Kidney epithelial cell (primary cell): ENCODE results near the gene DEGS2. TPM values are rescaled to one million over a fixed set of nuclear protein-coding genes. Genes with fewer than 3 reads are reported as not detected.

Experiments used
- DNase-seq: peaks from one replicate; pipeline ENCODE4 v3.0.0-alpha.2; 2010; ENCODE audit warnings: low read depth
- H3K27me3 ChIP-seq: 2 replicates; pipeline ENCODE4 v1.6.0; 2011; ENCODE audit warnings: low read length; ENCODE audit not compliant: control insufficient read depth, insufficient read depth
- H3K36me3 ChIP-seq: 2 replicates; pipeline ENCODE4 v1.5.1; 2011; ENCODE audit warnings: low read length; ENCODE audit not compliant: control insufficient read depth, insufficient read depth
- H3K4me3 ChIP-seq: 2 replicates; pipeline ENCODE4 v1.5.1; 2011; ENCODE audit warnings: low read depth, mild to moderate bottlenecking, control low read depth, low read length
- total RNA-seq: library from RNA; depleted of rRNA; stranded (reverse); fragments of >200 nt; gene quantifications from 2 replicates; pipeline ENCODE4 v1.2.3, GENCODE V29; 2015
- TF ChIP-seq, protein P1 (sequence below): IDR thresholded peaks from 2 replicates; pipeline ENCODE4 v1.5.1; 2011; ENCODE audit warnings: mild to moderate bottlenecking, moderate library complexity, low read length, control low read depth, inconsistent platforms; ENCODE audit not compliant: insufficient read depth, poor library complexity, severe bottlenecking

Gene DEGS2
- total RNA-seq, 1 donor from 2014 or later: 0.75 TPM

DNA sequence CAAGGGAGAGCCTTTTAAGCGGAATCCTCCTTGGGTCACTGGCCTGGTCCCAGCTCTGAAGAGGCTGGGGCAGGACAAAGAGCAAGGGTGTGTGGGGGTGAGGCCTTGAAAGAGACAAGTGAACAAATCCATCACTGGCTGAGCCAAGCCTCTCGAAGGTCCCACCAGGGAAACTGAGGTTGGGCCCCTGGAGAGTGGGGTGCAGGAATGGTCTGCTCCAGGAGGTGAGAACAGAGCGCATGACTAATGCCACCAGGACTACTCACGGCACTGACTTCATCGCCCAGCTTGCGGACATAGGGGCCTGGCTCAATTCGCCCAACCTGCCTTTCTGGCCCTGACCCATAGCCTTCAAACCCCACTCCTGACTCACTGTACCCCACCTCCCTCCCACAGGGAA lies 19.2 kb upstream of the DEGS2 start:
- no peak for DNase-seq
- H3K36me3 ChIP-seq: no peaks in the 10 kb centered on the region
- TF ChIP-seq, protein P1, sequence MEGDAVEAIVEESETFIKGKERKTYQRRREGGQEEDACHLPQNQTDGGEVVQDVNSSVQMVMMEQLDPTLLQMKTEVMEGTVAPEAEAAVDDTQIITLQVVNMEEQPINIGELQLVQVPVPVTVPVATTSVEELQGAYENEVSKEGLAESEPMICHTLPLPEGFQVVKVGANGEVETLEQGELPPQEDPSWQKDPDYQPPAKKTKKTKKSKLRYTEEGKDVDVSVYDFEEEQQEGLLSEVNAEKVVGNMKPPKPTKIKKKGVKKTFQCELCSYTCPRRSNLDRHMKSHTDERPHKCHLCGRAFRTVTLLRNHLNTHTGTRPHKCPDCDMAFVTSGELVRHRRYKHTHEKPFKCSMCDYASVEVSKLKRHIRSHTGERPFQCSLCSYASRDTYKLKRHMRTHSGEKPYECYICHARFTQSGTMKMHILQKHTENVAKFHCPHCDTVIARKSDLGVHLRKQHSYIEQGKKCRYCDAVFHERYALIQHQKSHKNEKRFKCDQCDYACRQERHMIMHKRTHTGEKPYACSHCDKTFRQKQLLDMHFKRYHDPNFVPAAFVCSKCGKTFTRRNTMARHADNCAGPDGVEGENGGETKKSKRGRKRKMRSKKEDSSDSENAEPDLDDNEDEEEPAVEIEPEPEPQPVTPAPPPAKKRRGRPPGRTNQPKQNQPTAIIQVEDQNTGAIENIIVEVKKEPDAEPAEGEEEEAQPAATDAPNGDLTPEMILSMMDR: no peak

DNA sequence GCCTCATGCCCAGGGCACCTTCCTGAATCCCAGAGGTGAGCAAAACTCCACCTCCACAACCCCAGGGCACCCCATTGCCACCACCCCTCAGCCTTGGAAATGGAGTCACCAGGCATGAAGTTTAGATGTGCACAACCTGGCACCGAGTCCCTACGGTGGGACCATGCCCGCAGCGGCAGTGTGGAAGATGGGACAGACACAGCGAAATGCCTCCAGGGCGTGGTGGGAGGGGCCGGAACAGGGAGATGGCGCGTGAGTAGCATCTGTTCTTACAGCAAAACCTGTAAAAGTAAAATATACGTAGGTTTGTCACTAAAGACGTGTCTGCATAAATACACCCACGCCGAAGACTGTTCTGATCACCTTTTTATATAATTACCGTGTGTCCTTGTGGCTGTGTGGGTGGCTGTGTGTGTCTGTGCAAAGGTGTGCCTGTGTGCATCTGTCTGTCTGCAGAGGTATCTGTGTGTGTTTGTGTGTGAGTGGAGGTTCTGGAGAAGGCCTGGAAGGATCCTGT lies 17.4 kb upstream of the DEGS2 start:
- Histone ChIP-seq H3K27me3 (peaks cover 11% of the 10 kb centered on the region), H3K36me3 (no peaks in the 10 kb centered on the region)

More for the DNA sequence above, 19.2 kb upstream of the DEGS2 start:
- peaks cover 8% of the 10 kb centered on the region for H3K27me3 ChIP-seq
- no peak overlapping the region for H3K4me3 ChIP-seq

DNA sequence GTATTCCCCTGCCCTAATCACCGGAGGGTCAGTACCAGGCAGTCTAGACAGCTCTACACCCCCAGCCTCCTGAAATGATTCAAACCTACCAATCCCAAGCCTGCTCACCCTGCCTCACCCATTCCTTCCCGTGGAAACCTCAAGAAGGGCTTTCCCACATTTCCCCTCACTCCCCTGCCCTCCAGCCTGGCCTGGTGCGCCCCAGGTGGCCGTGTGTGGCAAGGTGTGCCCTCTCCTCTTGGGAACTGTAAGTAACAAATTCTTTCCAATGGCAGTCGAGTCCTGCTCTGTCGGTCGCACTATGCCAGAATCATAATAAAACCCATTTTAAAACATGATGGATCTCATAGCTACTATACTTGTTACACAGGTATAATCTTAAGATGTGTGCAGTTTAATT lies 13.9 kb upstream of the DEGS2 start:
- no peaks in the 10 kb centered on the region for H3K36me3 ChIP-seq
- TF ChIP-seq, protein P1: no peak

More for the DNA sequence above, 17.4 kb upstream of the DEGS2 start:
- TF ChIP-seq, protein P1: no peak
- no peak for DNase-seq
- H3K4me3 ChIP-seq: no peak overlapping the region

DNA sequence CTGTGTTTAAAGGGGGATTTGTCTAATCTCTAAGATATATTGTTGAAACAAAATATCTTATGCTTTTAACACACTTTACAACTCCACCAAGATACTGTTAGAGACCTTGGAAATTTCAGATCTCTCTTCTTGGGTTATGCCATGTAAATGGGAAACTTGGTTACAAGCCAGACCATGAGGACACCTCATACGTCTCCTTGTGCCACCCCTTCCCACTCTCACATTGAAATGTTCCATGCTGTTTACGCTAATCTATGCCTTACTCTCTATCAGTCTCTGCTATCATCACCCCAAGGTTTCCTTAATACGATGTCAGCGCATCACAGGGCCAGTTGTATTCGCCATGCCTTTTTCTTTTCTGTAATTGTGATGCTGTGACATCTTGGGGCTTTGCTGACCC lies 13.4 kb upstream of the DEGS2 start:
- TF ChIP-seq, protein P1: no peak
- no peak for DNase-seq
- Histone ChIP-seq H3K27me3 (peaks cover 15% of the 10 kb centered on the region), H3K4me3 (no peak overlapping the region), H3K36me3 (no peaks in the 10 kb centered on the region)

More for the DNA sequence above, 13.9 kb upstream of the DEGS2 start:
- Histone ChIP-seq H3K4me3 (no peak overlapping the region), H3K27me3 (peaks cover 15% of the 10 kb centered on the region)
- DNase-seq: no peak

DNA sequence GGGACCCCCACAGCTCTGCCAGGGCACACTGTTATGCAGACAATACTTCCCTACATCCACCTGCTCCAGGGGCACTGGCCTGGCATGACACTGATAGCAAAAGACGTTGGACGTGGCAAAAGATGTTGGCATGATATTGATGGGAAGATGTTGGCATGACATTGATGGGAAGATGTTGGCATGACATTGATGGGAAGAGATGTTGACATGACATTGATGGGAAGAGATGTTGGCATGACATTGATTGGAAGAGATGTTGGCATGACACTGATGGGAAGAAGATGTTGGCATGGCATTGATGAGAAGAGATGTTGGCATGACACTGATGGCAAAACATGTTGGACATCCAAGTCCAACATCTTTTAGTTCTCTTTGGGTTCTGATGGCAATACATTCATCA lies 11.4 kb upstream of the DEGS2 start:
- H3K4me3 ChIP-seq: no peak overlapping the region

More for the DNA sequence above, 11.4 kb upstream of the DEGS2 start:
- TF ChIP-seq, protein P1: no peak
- no peak for DNase-seq
- Histone ChIP-seq H3K36me3 (no peaks in the 10 kb centered on the region), H3K27me3 (peaks cover 20% of the 10 kb centered on the region)
